NCI-H2029 (cell line): ENCODE results near the gene CAMKV.
"Not testable (repeated sequence)": the region's sequence is repeated elsewhere in the genome, so short reads cannot be mapped to it uniquely, and the experiment has no call there.

Source experiments
- DNase-seq: peaks from one replicate; lab custom pipeline; 2025; lab: John Stamatoyannopoulos, UW

The CAMKV gene

DNA sequence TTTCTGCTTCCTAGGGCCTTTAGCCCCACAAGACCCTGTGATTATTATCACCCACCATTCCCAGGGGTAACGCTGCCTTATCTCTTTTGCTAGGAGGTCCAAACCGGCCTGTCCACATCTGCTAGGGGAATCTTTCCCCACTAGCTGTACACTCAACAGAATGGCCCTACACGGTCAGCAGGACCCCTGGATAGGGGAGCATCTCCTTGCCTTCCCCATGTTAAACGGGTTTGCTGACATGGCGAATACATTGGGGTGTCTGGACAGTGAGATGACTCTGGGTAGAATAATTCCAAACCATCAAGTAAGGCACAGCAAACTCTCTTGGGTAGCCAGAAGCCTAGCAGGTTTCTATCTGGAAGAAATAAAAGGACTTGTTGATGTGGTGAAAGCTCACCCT, 14.0 kb downstream of the CAMKV start:
- DNase-seq: no peak

DNA sequence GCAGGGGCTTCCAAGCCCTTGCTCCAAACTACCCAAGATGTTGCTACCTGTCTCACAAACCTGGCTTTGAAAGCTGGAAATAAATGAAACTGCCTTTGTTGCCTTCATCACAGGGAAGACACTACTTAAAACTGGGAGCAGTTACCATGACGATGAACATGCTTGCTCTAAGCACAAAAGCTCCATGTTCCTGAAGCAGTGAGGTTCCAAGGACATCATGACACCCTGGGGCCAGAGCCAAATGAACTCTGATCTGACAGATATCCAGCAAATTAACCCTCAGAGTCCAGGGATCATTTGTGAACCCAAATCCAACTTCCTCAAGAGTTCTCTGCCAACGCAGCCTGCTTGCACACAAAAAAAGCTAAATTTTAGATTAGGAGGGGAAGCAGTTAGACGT, 24.0 kb downstream of the CAMKV start:
- no peak for DNase-seq

DNA sequence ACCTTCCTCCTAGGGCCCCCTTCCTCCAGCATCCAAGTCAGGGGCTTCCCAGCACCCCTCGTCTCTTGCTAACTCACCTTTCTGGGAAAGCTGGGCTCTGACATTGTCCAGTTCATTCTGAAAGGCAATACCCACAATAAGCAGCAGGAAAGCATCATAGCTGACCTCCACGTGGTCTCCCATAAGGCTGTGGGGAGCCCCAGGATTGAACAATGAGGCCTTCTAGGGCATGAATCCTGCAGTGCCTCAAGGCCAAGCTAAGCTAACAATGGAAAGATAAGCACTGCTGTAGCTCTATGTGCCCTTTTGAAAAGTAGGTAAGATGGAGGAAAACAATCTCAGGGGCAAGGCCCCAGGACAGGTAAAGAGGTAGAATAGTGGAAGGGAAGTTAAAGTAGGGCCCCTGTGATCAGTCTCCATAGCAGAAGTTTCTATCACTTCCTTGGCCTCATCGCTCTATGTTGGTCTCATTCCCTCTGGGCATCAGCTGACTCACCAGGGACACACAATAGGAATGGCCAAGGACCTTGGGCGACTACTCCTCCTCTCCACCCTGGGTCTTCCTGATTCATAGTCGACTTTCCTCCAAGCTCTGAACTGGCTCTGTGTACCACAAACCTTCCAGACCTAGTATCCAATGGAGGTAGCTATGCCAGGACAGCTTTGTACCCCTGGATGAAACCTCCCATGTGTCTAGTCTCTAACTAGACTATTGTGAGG, 25.1 kb downstream of the CAMKV start:
- no peak for DNase-seq

DNA sequence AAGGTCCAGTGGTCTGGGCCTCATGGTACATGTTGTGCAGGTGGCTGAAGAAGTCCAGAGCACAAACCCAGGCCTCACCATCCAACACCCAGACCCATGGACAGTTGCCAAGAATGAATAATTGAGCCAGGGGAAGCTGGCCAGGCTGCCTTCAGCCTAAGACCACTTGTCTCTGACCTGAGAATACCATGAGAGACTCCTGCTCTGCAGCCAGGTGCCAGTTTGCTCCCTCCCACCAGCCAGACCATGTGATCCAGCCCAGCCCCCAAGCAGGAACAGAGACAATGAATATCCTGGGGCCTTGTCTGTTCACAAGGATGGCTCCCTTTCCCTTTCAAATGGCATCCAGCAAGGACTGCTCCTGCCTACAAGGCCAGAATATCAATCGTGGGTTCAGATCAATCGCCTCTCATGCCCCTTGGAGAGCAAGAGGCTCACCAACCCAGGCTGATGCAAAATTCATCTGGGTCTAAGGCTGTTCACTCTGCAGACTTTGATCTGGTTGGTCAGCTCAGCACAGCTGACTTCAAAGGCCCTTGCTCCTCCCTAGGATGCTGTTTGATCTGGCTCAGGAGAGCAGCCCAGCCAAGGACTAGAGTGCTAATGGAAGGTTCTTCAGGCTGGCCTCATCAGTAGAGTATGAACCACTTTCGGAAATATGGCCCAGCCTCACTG, 26.7 kb downstream of the CAMKV start:
- peak; percentile 31 for DNase-seq

DNA sequence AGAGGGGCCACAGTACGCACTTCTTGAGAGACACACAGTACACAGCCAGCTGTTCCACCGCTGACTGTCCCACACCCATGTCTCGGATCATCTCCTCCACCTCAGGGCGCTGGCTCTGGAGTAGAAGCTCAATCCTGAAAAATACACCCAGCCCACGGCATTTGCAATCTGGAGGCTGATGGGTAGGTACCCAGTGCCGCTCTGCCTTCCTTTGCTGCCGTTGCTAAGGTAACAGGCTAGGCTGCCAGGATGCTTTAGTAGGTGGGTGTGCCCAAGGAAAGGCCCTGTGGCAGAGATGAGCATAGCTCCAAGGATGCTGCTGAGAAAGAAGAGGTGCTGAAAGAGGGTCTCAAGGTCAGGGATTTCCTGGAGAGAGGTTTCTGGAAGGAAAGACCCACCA, 27.9 kb downstream of the CAMKV start:
- no peak for DNase-seq

DNA sequence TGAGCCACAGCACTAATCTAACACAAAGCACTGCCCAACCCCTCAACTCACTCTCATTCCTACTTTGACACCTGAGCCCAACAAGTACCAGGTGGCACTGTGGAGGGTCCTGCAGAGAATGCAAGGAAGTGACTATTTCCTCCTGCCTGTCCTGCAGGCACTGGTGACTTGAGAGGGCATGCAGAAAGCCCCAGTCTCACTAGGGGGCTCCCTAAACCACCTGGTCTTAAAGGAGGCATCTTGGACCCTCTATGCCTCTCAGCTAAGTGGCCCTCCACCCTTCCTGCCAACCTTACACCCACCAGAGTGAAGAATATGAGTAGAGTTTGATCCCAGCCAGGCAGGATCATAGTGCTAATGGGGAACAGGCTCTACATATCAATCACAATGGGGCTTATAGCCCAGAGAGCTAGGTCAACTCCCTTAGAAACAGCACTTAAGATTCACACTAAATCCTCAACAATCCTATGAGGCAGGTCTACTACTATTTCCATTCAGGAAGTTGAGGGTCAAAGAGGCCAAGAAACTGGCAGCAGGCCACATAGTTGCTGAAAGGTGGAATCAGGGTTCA, 28.5 kb downstream of the CAMKV start:
- DNase-seq: peak; percentile 19

DNA sequence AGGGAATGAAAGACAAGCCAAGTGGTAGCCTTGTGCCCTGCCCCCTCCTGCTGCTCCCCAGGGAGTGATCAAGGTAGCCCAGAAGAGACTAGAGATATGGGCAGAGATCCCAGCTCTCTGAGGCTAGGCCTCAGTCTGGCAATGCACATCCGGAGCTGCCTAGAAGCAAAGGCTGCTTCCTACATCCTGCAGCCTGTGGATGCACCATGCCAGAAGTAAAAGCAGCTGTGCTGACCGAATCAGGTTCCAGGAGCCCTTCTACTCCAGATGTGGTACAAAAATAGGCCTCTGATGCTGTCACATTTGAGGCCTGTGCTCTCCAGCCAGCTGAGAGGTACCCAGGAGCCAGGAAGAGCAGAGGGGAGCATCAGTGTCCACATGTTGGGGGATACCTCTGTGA, 29.3 kb downstream of the CAMKV start:
- no peak for DNase-seq

DNA sequence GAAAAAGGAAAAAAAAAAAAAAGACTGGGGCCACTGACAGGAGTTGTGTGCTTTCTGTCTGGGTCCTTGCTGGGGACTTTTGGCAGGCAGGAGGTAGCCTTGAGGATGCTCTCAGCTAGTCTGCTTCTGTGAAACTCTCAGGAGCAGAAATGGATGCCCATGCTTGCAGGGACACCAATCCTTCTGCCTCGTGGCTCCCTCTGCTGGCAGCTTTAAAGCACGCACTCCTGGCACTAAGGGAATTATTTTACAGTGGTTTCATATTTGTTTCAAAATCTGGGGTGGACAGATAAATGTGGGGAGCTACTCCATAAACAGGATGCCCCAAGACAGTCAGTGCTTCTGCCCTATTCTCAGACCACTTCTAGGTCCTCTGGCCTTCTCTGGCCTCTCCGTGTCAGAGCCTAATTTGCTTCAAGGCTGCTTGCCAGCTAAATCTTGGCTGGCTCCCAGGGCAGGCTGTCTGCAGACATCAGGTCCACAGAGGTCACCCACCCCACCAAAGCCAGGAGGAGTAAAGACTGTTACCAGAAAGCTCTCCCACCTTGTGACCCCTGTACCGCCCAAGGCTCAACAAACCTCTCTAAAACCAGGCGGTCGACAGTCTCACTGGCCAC, 30.4 kb downstream of the CAMKV start:
- peak; percentile 49 for DNase-seq

DNA sequence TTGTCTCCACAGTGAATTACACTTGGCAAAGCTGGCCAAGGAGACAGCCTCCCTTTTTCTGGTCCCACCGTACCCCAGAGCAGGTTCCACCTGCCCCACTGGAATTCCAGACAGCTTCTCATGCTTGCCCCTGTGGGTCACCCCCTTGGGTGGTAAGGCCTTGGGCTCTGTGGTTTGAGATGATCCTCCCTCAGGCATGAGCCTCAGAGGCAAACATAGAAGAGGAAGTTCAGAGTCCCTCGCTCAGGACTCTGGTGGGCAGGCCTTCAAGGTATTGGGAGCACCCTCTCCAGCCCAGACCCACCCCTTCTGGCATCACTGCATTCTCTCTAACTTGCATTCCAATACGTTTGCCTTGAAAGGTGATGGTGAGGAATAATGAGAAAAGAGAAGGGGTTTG, 38.4 kb downstream of the CAMKV start:
- no peak for DNase-seq

DNA sequence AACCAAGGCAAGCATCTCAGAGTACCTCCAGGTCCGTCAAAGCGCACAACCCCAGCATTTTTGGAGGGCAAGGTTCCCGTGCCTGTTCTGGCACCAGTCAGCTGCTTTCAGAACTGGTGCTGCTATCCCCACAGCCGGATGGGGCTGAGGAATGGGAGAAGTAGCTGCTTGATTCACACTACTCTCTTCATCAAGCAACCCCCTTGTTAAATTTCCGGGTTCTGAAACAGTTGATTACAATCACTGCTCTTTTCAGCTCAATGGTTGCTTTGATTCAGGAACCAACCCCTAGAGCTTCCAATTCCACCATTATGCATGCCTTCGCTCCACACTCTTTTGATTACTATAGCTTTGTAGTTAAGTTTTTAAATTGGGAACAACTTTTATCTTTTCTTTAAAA, 43.7 kb downstream of the CAMKV start:
- no peak for DNase-seq

DNA sequence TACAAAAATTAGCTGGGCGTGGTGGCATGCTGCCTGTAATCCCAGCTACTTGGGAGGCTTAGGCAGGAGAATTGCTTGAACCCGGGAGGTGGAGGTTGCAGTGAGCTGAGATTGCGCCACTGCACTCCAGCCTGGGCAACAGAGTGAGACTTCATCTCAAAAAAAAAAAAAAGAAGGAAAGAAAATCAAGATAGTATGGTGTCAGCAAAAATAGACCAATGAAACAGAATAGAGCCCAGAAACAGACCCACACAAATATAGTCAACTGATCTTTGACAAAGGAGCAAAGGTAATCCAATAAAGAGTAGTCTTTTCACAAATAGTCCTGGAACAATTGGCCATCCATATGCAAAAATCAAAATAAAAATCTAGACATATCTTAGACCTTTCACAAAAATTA, 46.6 kb downstream of the CAMKV start:
- not testable (repeated sequence) for DNase-seq

DNA sequence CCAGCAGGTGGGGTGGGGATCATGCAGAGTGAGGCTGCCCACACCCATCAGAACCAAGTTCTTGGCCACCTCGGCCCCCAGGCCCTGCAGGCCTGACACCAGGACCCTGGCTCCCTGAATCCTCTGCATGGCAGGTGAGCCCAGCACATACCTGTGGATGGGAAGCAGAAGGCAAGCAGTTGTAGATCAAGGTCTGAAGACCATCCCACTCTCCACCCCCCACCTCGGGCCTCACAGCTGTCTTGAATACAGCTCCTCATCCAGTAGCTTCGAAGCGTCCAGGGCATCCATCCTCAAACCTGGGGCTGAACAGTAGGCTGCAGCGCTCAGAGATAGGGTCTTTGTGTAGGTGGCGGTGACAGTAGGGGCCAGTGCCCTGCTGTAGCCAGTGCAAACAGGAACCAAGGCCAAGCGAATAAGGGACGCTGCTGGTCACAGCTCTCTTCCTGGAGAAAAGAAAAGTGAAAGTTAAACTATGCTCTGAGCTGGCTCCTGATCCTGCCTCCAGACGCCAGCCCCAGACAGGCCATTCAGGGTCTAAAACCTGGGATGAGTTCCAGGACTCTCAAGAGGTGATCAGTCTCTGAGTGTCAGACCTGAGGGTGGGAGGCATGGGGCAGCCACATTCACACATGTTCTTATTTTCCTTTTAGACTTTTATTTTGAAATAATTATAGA, 56.1 kb downstream of the CAMKV start, which contains the start of gene UBA7:
Gene UBA7, minus strand, starts transcription at position 457 of the 678 bp plus-strand sequence. Its CDS starts 166 bp downstream, at position 291.
- peak; percentile 61 for DNase-seq

DNA sequence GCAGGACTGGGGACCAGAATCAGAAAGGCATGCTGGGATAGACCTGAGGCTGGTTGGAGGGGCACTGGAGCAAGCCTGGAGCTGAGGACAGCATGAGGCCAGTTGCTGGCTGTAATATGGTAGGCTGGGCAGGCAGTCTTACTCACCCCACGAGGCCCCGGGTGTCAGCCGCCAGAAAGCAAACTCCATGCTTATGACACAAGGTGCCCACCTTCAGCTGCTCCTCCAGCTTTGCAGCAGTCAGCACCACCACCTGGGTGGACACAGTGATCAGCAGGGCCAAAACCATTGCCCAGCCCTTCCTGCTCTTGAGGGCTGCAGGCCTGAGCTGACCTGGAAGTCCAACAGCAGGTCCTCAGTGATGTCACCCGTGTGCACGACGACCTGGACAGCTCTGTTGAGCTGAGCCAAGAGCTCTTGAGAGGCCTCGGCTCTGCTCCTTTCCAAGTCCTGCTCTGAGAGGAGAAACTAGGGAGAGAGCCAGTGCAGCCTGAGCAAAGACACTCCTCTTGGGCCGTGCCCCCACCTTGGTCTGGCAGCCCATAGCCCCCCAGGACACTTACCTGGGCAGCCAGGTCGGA, 56.7 kb downstream of the CAMKV start:
- peak; percentile 5 for DNase-seq
